Measurements from ENCODE around the gene MAMLD1. TPM values are rescaled to one million over a fixed set of nuclear protein-coding genes. Genes with fewer than 3 reads are reported as not detected.

Gene MAMLD1
- total RNA-seq, 1 donor from 2014 or later: 2.6 TPM

DNA sequence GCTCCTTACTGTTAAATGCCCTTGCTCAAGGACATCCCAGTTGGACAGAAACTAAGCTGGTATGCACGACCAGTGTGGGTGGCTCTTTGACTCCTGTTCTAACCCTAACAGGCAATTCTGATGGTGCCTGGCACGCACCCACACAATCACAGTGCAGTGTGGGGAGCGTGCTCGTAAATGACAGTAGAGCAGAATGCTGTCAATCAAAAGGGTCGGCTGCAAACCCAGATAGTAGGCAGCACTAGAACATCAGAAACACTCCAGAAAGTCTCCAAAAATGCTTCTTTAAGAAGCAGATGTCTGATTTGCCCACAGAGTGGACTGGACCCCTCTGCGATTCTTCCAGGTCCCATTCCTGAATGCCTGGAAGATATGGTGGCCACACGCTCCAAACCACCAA is 167.7 kb downstream of the MAMLD1 start:
- no peak overlapping the region for H3K9ac ChIP-seq (ENCODE audit: low read depth in 1 of 3, low read length in 3 of 3)
- H3K9me3 ChIP-seq (ENCODE audit: control insufficient read depth in 3 of 3, low read length in 3 of 3): no peaks in the 10 kb centered on the region
- no peaks in the 10 kb centered on the region for H3K36me3 ChIP-seq (ENCODE audit: control insufficient read depth in 3 of 3, insufficient read depth in 3 of 3, low read length in 3 of 3)
- peaks cover 0 to 4% (median 0%) of the 10 kb centered on the region in 3 donors for H3K4me1 ChIP-seq (ENCODE audit: control insufficient read depth in 3 of 3, insufficient read depth in 3 of 3, low read length in 3 of 3)
- H3K27me3 ChIP-seq (ENCODE audit: control insufficient read depth in 3 of 3, insufficient read depth in 3 of 3, low read length in 3 of 3): no peaks in the 10 kb centered on the region
- no peak overlapping the region for H3K4me3 ChIP-seq (ENCODE audit: low read length in 3 of 3)
- no peak overlapping the region for H3K27ac ChIP-seq (ENCODE audit: low read depth, low read length)

- Histone ChIP-seq H3K27me3 (ENCODE audit: control insufficient read depth in 3 of 3, insufficient read depth in 3 of 3, low read length in 3 of 3) (no peaks in the 10 kb centered on the region), H3K27ac (ENCODE audit: low read depth, low read length) (no peak overlapping the region), H3K4me3 (ENCODE audit: low read length in 3 of 3) (no peak overlapping the region), H3K4me1 (ENCODE audit: control insufficient read depth in 3 of 3, insufficient read depth in 3 of 3, low read length in 3 of 3) (peaks cover 0 to 4% (median 0%) of the 10 kb centered on the region in 3 donors), H3K9me3 (ENCODE audit: control insufficient read depth in 3 of 3, low read length in 3 of 3) (no peaks in the 10 kb centered on the region), H3K36me3 (ENCODE audit: control insufficient read depth in 3 of 3, insufficient read depth in 3 of 3, low read length in 3 of 3) (no peaks in the 10 kb centered on the region), H3K9ac (ENCODE audit: low read depth in 1 of 3, low read length in 3 of 3) (no peak overlapping the region)
Observed at GRCh38 chrX:150531467-150531866, 168.3 kb downstream of the MAMLD1 start.

DNA sequence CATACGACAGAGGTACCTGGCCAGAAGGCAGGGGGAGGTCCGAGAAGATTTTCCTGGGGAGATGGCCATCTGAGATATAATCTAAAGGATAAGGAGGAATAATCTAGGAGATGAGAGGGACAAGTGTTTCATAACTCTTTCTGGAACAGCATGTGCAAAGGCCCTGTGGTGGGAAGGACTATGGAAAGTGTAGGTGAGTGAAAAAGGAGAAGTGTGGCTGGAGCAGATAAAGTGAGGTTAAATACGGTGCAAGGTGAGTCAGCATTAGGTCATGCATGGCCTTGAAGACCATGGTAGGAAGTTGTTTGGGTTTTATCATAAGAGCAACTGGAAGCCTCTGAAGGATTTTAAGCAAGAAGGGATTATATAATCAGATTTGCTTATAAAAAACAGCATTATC is 170.7 kb downstream of the MAMLD1 start:
- Histone ChIP-seq H3K36me3 (ENCODE audit: control insufficient read depth in 3 of 3, insufficient read depth in 3 of 3, low read length in 3 of 3) (no peaks in the 10 kb centered on the region), H3K4me3 (ENCODE audit: low read length in 3 of 3) (no peak overlapping the region), H3K9me3 (ENCODE audit: control insufficient read depth in 3 of 3, low read length in 3 of 3) (peaks cover 0 to 2% (median 0%) of the 10 kb centered on the region in 3 donors), H3K27ac (ENCODE audit: low read depth, low read length) (no peak overlapping the region), H3K9ac (ENCODE audit: low read depth in 1 of 3, low read length in 3 of 3) (no peak overlapping the region), H3K4me1 (ENCODE audit: control insufficient read depth in 3 of 3, insufficient read depth in 3 of 3, low read length in 3 of 3) (no peaks in the 10 kb centered on the region), H3K27me3 (ENCODE audit: control insufficient read depth in 3 of 3, insufficient read depth in 3 of 3, low read length in 3 of 3) (no peaks in the 10 kb centered on the region)

DNA sequence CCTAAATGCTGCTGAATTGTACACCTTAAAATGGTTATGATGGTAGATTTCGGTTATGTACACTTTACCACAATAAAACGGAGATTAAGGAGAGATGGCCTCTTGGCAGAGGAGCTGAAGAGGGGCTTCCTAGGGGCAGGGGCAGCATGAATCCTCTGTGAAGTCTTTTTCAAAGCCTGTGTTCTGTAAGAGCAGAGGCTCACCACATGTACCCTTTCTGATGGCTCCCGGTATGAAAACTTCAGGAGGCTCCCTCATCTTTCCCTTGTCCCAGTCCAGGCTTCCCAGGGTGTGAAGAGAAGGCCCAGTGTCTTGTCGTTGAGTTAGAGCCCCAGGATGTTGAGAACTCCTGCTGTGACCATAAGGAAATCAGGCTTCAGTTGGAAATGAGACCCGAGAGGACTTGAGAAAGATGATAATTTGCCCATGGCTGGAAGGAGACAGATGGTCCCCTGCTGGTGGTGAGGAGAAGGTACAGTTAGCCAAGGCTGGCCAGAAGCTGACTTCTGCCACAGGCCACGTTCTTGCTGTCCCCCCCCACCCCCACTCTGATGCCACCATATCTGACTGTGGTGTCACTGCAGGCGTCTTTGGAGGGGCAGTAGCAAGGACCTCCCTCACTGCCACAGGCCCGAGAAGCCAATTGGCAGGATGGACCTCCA is 173.5 kb downstream of the MAMLD1 start:
- H3K9ac ChIP-seq (ENCODE audit: low read depth in 1 of 3, low read length in 3 of 3): no peak overlapping the region
- H3K27me3 ChIP-seq (ENCODE audit: control insufficient read depth in 3 of 3, insufficient read depth in 3 of 3, low read length in 3 of 3): no peaks in the 10 kb centered on the region
- H3K4me1 ChIP-seq (ENCODE audit: control insufficient read depth in 3 of 3, insufficient read depth in 3 of 3, low read length in 3 of 3): no peaks in the 10 kb centered on the region
- H3K4me3 ChIP-seq (ENCODE audit: low read length in 3 of 3): no peak overlapping the region
- peaks cover 0 to 2% (median 0%) of the 10 kb centered on the region in 3 donors for H3K9me3 ChIP-seq (ENCODE audit: control insufficient read depth in 3 of 3, low read length in 3 of 3)
- H3K27ac ChIP-seq (ENCODE audit: low read depth, low read length): no peak overlapping the region
- H3K36me3 ChIP-seq (ENCODE audit: control insufficient read depth in 3 of 3, insufficient read depth in 3 of 3, low read length in 3 of 3): no peaks in the 10 kb centered on the region

DNA sequence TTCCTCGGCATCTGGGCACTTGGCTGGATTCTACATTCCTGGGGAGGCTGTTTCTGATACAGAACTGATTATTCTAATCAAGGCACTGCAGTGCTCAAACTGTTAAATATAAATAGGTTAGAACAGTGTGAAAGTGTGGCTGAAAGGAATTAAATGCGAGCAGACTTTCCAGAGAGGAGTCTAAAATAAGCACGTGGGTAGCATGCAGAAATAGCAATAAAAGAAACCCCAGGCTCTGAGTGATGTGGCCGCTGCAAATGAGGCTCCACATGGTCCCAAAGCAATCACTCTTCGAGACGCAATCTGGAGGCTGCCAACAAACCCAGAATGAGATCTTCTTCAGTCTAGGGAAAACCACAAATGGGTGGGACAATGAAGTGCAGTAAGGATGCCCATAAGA is 174.7 kb downstream of the MAMLD1 start:
- Histone ChIP-seq H3K4me1 (ENCODE audit: control insufficient read depth in 3 of 3, insufficient read depth in 3 of 3, low read length in 3 of 3) (peaks cover 2 to 4% (median 2%) of the 10 kb centered on the region in 3 donors), H3K27me3 (ENCODE audit: control insufficient read depth in 3 of 3, insufficient read depth in 3 of 3, low read length in 3 of 3) (no peaks in the 10 kb centered on the region), H3K36me3 (ENCODE audit: control insufficient read depth in 3 of 3, insufficient read depth in 3 of 3, low read length in 3 of 3) (no peaks in the 10 kb centered on the region), H3K27ac (ENCODE audit: low read depth, low read length) (no peak overlapping the region), H3K9ac (ENCODE audit: low read depth in 1 of 3, low read length in 3 of 3) (no peak overlapping the region), H3K4me3 (ENCODE audit: low read length in 3 of 3) (no peak overlapping the region), H3K9me3 (ENCODE audit: control insufficient read depth in 3 of 3, low read length in 3 of 3) (peaks cover 0 to 2% (median 0%) of the 10 kb centered on the region in 3 donors)

GRCh38 chrX:150540965-150541364 is 177.8 kb downstream of the MAMLD1 start:
- H3K27ac ChIP-seq (ENCODE audit: low read depth, low read length): no peak overlapping the region

DNA sequence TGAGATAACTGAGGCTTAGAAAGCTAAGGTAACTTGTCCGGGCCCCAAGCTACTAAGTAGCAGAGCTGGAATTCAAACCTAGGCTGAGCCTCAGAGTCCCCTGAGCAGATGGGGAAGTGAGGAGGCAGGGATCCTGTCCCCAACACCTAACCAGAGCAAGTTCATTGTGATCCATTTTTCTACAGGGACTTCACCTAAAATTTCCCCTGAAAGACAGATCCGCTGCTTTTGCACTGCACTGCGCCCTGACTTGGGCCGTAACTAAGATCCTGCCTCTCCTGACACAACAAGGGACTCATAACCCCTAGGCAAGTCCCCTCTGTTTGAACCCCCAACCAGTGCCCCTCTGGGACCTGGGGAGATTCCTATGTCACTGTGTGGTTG is 179.7 kb downstream of the MAMLD1 start:
- H3K27me3 ChIP-seq (ENCODE audit: control insufficient read depth in 3 of 3, insufficient read depth in 3 of 3, low read length in 3 of 3): no peaks in the 10 kb centered on the region

More at GRCh38 chrX:150540965-150541364, 177.8 kb downstream of the MAMLD1 start:
- Histone ChIP-seq H3K4me1 (ENCODE audit: control insufficient read depth in 3 of 3, insufficient read depth in 3 of 3, low read length in 3 of 3) (peaks cover 9 to 13% (median 10%) of the 10 kb centered on the region in 3 donors), H3K9ac (ENCODE audit: low read depth in 1 of 3, low read length in 3 of 3) (no peak overlapping the region), H3K9me3 (ENCODE audit: control insufficient read depth in 3 of 3, low read length in 3 of 3) (peaks cover 0 to 2% (median 0%) of the 10 kb centered on the region in 3 donors), H3K36me3 (ENCODE audit: control insufficient read depth in 3 of 3, insufficient read depth in 3 of 3, low read length in 3 of 3) (no peaks in the 10 kb centered on the region), H3K27me3 (ENCODE audit: control insufficient read depth in 3 of 3, insufficient read depth in 3 of 3, low read length in 3 of 3) (no peaks in the 10 kb centered on the region), H3K4me3 (ENCODE audit: low read length in 3 of 3) (no peak overlapping the region)

GRCh38 chrX:150543230-150544155 is 180.4 kb downstream of the MAMLD1 start:
- Histone ChIP-seq H3K4me1 (ENCODE audit: control insufficient read depth in 3 of 3, insufficient read depth in 3 of 3, low read length in 3 of 3) (peaks cover 14 to 28% (median 23%) of the 10 kb centered on the region in 3 donors), H3K9me3 (ENCODE audit: control insufficient read depth in 3 of 3, low read length in 3 of 3) (no peaks in the 10 kb centered on the region), H3K27ac (ENCODE audit: low read depth, low read length) (no peak overlapping the region), H3K36me3 (ENCODE audit: control insufficient read depth in 3 of 3, insufficient read depth in 3 of 3, low read length in 3 of 3) (no peaks in the 10 kb centered on the region), H3K27me3 (ENCODE audit: control insufficient read depth in 3 of 3, insufficient read depth in 3 of 3, low read length in 3 of 3) (no peaks in the 10 kb centered on the region), H3K9ac (ENCODE audit: low read depth in 1 of 3, low read length in 3 of 3) (peak overlapping the region in 1 of 3 donors; percentile 61), H3K4me3 (ENCODE audit: low read length in 3 of 3) (no peak overlapping the region)

More for the DNA sequence above, 179.7 kb downstream of the MAMLD1 start:
- Histone ChIP-seq H3K36me3 (ENCODE audit: control insufficient read depth in 3 of 3, insufficient read depth in 3 of 3, low read length in 3 of 3) (no peaks in the 10 kb centered on the region), H3K4me1 (ENCODE audit: control insufficient read depth in 3 of 3, insufficient read depth in 3 of 3, low read length in 3 of 3) (peaks cover 10 to 24% (median 18%) of the 10 kb centered on the region in 3 donors), H3K4me3 (ENCODE audit: low read length in 3 of 3) (no peak overlapping the region), H3K27ac (ENCODE audit: low read depth, low read length) (no peak overlapping the region), H3K9me3 (ENCODE audit: control insufficient read depth in 3 of 3, low read length in 3 of 3) (no peaks in the 10 kb centered on the region), H3K9ac (ENCODE audit: low read depth in 1 of 3, low read length in 3 of 3) (peak overlapping the region in 1 of 3 donors; percentile 61)

GRCh38 chrX:150544222-150544787 is 181.2 kb downstream of the MAMLD1 start:
- Histone ChIP-seq H3K36me3 (ENCODE audit: control insufficient read depth in 3 of 3, insufficient read depth in 3 of 3, low read length in 3 of 3) (no peaks in the 10 kb centered on the region), H3K4me1 (ENCODE audit: control insufficient read depth in 3 of 3, insufficient read depth in 3 of 3, low read length in 3 of 3) (peaks cover 14 to 28% (median 23%) of the 10 kb centered on the region in 3 donors), H3K9me3 (ENCODE audit: control insufficient read depth in 3 of 3, low read length in 3 of 3) (no peaks in the 10 kb centered on the region), H3K9ac (ENCODE audit: low read depth in 1 of 3, low read length in 3 of 3) (no peak overlapping the region), H3K4me3 (ENCODE audit: low read length in 3 of 3) (no peak overlapping the region), H3K27ac (ENCODE audit: low read depth, low read length) (no peak overlapping the region), H3K27me3 (ENCODE audit: control insufficient read depth in 3 of 3, insufficient read depth in 3 of 3, low read length in 3 of 3) (no peaks in the 10 kb centered on the region)

All from skeletal muscle tissue (tissue), 4 donors.